Activated CD8-positive, alpha-beta memory T cell treated with anti-CD3 and anti-CD28 coated beads, Interleukin-2, amount 50 U/mL, for 24 hours (primary cell): ENCODE measurements around the gene USE1.

Experiments
- DNase-seq: peaks from one replicate; pipeline ENCODE4 v3.0.0-alpha.2; 2020; ENCODE audit errors: extremely low read depth

Gene USE1

DNA sequence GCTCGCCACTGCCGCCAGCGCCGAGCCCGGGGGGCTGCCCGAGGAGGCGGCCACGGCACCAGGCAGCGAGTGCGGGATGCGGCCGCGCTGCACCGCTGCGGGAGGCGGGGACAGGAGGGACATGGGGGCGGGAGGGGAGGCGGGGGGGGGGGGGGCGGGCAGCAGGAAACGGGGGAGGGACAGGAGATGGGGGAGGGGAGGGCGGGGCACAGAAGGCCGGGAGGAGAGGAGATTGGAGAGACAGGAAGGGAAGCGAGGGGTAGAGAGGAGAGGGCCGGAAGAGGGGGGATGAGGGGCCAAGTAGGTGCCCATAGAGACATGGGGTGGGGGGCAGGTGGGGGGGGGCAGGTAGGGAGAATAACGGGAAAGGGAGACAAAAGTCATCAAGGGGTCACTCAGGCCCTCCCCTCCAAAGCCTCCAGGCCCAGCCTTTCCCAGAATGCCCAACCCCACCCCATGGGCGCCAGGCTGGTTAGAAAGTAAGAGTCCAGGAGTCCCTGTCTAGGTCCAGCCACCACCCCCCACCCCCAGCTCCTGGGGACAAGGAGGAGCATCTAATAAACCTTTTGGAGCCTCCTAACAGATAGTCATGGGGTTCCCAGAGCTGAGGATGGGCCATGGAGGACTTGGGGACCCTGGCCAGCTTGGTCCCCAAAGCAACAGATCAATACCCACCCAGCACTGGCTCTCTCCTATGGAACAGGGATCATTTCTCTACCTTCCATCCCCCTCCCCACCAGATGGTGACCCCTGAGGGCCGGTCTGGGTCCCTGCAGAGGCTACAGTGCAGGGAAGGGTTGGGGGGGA lies 21.0 kb downstream of the USE1 start:
- no peak for DNase-seq

DNA sequence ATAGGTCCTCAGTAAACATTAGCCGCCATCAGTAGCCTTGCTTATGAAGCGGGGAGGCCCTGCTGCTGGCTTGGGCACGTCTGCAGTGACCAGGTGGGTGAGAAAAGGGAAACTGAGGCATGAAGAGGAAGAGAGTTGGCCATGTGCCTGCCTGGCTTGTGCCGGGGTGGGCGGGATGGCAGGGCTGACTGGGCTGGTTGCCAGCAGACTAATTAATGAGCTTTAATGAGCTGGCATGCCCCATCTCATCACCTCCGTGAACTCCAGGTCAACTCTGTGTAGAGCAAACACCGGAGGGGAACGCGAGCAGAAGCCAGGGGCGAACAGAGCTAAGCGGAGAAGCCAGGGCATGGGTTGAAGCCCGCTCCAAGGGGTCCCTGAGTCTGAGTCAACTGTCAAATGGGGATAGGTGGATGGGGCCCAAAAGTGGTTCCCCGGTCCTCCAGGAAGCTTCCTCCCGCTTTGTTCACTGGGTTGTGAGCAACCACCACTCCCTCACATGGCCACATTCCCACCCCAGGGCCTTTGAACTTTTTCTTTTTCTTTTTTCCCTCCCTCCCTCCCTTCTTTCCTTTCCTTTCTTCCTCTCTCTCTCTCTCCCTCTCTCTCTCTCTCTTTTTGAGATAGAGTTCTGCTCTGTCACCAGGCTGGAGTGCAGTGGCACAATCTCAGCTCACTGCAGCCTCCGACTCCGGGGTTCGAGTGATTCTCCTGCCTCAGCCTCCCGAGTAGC lies 21.8 kb downstream of the USE1 start:
- DNase-seq: no peak

DNA sequence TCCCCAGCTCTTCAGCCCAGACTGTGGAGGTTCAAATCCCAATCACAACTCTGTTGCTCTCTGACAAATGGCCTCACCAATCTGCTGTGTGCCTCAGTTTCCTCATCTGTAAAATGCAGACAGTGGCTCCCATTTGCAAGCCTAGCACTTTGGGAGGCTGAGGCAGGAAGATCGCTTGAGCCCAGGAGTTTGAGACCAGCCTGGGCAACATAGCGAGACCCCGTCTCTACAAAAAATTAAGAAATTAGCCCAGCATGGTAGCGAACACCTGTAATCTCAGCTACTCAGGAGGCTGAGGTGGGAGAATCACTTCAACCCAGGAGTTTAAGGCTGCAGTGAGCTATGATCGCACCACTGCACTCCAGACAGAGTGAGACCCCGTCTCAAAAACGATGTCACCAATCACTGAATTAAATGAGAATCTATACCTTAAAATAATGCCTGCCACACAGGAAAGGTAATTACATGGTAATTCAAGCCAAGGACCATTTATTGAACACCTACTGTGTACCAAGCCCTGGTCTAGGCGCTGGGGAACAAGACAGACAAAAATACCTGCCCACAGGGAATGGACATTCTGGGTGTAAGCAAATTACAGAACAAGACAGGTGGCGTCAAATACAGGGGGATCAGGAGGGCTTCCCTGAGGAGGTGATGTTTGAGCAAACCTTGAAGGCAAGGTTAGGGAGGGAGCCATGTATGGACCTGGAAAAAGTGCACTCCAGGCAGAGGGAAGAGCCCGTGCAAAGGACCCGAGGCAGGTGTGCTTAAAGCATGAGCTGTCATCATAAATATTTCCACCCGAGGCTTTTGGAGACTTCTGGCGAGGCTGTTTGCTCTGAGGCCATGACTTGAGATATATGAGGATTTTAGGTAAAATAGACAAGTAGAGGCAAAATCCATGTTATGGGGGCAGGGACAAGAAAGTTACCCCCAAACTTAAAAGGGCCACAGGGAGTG lies 22.9 kb downstream of the USE1 start:
- DNase-seq: no peak

DNA sequence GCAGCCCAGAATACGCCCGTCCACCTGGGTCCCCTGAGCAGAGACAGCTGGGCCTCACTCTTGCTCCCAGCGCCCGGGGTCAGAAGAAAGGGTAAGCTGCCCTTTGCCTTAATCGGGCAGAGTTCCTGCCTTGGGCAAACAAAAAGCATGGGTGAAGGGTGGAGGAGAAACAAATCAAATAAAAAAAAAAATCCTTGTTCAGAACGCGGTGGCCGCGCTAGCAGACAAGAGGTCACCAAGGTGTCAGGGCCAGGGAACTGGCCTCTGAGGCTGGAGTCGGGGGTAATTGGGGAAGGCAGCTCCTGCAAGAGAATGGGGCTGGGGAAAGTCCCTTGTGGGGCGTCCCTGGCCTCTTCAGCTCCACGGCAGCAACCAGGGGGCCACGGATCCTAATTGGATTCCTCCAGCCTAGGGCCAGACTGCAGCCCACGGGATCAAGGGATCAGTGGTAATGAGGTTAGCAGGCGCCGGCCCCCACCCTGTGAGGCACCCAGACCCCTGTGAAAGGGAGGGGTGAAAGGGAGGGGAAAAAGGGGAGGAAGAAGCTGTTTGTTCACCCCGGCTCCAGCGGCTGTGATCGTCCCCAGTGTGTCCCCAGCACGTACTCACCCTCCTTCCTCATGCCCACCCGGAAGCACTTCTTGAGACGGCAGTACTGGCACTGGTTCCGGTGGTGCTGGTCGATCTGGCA lies 25.1 kb downstream of the USE1 start:
- no peak for DNase-seq

DNA sequence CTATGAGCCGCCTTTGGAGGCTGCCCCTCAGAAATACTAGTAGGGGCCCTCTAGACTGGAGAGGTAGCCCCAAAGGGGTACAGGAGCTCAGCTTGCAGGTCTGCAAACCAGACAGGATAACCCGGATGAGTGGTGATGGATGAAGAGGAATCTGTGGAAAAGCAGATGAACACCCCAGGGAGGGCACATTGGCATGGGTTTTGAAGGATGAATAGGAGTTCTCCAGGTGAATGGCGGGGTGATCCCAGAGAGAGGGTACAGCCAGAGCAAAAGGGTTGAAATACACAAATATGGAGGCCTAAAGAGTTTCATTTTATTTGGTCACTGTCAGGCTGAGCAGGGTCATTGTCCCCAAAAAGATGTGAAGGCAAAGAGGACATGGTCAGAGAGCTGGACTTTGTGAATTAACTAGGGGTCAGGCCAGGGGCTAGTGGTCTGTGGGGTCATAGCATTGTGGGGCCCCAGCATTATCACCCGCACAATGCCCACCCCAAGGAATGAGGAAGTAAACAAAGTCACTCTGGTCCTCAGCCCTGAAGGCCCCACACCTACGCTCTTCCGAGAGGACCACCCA lies 25.8 kb downstream of the USE1 start:
- no peak for DNase-seq

DNA sequence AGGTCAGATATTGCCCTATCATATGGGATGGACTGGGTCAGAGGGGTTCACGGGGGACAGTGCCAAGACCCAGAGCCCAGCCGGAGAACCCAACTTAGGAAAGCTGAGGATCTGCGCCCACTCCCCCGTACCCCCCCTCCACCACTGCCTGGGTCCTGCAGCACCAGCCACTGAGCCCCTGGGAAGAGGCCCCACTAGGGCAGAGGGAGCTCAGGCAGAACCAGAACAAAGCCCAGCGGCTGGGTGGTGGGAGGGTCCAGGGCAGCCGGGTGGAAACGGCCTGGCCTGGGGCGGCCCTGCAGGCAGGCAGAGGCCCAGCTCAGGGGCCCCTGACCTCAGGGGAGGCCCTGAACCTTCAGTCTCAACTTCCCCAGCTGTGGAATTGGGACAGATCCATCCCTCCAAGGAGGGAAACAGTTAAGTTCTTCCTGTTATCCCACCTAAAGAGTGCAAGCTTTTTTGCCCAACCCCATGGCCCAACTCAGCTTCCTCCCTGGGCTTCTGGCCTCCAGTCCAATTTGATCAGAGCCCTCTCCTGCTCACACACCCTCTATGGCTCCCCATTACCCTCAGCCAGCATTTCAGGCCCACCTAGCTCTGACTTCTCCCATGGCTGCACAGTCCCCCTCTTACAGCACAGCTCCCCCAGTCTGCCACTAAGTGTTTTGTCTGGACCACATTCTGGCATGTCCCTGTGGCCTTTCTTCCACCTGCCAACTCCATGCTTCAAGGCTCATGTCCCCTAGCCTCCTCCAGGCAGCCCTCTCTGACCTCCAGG lies 27.5 kb downstream of the USE1 start:
- no peak for DNase-seq

DNA sequence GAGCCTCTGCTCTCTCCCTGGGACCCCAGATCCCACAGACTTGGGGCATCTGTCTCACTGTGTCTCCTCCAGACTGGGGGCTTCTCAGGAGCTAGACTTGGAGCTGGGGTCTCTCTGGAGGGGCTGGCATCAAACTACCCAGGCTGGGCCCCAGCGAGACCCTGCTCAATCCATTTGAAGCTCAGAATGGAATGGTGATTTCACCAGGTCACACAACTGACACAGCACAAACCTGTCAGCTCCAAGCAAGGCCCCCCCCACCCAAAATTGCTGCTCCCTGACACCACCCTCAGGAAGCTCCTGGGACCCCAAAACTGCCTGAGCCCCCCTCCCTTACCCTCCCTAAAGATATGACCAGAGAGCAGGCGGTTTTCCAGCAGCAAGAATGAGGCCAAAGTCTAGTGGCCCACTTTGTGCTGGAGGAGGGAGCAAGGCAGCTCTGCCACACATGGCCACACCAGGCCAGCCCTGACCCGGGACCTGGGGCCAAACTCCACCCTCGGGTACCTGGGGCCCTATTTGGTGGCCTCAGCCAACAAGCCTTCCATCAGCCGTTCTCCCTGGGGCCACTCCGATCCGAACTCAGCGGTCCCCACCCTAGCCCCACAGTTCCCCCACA lies 28.2 kb downstream of the USE1 start:
- no peak for DNase-seq

DNA sequence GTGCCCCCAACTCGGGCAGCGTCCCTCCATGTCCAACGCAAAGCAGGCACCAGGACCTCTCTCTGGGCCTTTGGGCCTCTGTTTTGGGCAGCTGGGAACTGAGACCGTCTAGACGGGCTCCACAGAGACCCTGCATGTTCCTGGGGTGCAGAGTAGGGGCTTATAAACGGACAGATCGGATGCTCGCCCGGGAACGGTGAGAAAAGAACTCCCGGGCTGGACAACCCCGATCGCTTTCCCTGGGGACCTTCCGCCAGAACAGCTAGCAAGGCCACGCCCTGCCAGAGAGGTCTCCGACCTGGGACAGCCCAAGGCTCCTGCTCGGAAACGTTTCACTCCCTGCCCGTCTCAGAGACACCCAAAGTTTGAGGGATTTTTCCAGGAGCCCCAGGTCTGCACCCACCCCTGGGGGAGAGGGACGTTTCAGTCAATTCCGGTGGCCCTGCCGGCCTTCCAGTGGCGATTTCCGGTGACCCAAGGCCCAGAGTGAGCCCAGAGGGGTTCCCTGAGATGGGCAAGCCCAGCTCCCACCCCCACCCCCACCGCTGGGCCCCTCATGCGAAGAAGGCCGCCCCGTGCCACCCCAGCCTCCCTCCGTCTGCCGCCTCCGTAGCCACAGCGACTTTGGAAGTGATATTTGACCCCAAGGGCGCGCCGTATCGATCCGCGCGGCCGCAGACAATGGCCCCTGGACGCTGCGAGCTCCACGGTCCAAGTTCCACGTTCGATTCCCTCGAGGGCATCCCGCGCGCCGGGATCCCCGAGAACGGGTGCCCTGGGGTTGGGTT lies 28.9 kb downstream of the USE1 start:
- DNase-seq: no peak

DNA sequence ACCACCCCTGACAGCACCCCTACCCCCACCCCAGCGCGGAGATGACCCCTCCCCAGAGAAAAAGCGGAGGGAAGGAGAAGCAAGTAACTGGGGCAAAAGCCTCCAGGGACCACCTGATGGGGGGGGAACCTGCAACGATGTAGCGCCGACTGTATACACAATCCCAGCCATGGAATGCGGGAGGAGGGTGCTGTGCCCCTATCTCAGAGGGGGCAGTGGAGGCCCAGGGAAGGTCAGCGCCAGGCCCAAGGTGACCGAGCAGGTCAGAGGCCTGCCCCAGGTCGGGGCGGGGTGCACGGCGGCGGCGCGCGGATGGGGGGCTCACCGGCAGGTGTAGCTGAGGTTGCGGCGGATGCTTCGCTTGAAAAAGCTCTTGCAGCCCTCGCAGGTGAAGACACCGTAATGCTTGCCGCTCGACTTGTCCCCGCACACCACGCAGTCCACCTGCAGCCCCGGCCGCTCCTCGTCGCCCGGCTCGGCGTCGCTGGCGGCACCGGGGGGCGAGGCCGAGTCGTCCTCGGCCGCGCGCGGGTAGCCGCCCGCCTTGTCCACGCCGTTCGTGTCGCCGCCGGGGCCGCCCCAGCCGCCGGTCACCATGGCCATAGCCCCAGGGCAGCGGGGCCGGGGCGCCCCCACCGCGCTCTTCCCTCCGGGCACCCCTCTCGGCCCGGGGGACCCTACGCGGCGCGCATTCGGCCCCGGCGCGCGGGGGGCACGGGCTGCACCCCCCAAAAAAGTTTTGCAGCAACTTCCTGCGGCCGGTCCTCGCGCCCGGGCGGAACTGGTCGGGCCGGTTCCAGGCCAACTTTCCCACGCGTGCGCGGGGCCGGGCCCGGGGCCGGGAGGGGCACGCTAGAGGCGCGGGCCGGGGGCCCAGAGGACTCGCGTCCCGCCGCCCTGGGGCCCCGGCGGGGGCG lies 29.7 kb downstream of the USE1 start:
- no peak for DNase-seq

DNA sequence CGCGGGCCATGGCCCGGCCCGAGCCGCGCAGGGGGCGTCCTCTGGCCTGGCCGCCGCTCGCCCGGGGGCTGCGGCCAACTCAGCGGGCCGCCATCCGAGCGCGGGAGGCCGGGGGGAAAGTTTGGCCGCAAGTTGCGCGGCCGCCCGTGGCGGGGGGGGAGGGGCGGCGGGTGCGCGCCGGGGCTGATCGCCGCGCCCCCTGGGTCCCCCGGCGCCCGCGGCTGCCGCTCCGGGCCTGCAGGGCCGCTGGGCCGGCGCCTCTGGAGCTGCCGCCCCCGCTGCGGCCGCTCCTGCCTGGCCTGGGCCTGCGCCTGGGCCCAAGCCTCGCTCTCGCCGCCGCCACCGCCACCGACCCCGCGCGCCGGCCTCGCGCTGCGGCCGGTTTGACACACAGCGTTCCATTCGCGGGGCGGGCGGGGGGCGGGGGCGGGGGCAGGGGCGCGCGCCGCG lies 30.4 kb downstream of the USE1 start, which contains the start of gene NR2F6:
TSS of gene NR2F6 (minus strand) at position 385 of the 450 bp plus-strand sequence. CDS start 699 bp downstream, outside the sequence.
- no peak for DNase-seq

DNA sequence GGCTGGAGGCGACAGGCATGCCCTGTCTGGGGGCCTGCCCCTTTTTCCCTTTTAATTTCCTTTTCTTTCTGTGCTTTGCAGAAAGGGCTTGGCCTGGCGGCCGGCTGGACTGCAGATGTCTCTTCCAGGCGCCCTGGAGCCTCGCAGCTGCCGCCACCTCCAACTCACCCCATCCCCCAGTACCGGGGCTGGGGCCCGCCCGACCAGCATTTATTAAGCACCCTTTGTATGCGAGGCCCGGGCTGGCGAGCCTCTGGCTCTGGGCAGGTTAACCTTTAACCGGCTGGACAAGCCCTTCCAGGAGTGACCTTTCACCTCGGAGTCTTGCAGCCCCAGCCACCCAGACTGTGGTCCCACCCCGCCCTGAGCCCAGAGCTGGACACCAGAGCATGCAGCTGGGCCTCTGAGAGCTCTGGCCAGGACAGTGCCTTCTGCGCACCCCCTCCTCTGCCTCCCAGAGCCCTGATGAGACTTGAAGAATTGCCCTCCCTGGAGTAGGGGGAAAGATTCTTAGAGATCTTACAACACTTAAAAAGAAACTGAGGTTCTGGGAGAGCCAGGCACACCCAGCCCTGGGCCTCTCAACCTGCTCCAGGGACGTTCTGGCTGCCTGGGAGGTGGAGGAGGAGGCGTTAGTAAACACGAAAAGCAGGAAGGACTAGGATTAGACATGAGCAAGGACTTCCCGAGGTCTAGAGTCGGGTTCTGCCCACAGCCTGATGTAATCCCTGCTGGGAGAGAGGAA lies 31.7 kb downstream of the USE1 start:
- DNase-seq: no peak

DNA sequence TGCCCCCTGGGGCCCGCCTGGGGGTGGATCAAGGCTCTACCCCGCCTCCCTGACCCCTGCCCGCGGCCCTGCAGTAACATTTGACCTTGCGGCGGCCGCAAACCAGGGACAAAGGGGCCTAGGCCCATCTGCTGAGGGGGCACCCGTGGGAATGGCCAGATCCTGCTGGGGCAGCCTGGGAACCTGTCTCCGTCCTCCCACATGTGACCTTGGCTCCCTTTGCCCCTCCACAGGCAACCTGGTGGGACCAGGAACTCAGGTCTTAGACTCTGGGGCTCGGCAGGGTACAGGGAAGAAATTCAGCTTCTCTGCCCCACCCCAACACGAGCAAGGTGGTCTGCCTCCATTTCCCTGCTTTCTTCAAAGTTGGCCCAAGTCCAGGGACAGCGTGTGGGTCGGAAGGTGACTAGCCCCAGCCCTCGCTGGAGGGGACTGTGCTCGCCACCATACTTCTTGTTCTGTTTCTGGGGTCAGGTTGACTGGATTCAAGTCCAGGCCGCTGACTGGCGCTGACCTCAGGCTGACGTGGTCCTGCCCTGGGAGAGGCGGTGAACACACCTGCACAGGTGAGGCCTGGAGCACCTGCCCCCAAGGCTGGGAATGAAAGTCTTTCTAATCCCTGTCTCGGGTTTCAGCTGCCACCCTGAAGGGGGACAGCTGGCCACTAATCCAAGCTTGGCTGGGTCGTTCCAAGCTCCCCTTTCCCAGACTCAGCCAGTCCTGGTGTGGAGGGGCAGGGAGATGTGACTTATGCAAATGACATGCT lies 33.0 kb downstream of the USE1 start:
- DNase-seq: no peak

DNA sequence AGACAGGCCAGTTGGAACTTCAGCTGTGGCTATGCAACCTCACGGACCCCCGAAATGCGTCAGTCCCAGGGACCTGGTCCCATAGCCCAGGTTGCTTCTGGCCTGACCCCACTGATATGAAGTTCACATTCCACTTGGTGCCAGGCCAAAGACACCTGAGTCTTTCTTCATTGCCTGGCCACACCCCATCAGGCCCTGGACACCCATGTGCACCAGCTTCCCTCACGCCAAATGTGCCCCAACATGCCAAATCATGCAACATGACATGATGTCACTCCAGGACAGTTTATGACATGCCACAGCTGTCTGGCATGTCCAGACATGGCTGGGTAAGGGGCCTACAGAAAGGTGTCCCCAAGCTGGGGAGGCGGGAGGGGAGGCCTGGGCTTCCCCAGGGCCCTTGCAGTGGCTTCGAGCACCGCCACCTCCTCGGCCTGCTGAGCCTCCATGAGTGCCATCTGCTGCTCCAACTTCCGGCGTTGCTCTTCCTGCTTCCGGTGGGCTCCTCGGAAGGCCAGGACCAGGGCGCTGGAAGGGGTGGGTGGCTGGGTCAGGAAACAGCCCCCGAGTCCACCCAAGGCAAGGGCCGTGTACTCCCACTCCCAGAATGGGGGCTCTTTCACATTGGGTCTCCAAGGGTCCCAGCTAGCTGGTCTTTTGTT lies 34.9 kb downstream of the USE1 start:
- no peak for DNase-seq

DNA sequence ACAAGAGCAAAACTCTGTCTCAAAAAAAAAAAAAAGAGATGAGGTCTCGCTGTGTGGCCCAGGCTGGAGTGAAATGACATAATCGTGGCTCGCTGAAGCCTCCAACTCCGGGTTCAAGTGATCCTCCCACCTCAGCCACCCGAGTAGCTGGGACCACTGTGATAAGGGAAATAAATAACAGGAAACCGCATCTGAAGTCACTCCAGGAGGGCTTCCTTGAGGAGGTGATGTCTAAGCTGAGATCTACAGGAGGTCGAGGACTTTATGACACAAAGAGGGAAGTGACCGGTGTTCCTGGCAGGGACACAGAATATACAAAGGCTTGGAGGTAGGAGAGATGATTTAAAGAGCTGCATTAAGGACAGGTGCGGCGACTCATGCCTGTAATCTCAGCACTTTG lies 39.5 kb downstream of the USE1 start:
- no peak for DNase-seq

DNA sequence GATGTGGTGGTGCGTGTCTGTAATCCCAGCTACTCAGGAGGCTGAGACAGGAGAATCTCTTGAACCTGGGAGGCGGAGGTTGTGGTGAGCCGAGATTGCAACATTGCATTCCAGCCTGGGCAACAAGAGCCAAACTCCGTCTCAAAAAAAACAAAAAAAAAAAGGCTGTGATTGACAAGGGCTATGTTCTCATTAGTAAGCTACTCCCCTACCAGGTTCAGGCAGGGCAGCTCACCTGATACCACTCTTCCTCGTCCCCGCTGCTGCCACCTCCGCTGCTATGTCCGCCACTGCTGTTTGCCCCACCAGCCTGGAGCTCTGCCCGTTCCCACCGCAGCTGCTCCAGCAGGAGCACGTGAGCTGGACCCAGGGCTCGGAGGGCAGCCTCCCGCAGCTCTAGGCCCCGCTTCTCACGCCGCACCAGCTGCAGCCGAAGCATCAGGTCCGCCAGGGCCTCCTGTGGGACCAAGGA lies 40.0 kb downstream of the USE1 start:
- DNase-seq: no peak

DNA sequence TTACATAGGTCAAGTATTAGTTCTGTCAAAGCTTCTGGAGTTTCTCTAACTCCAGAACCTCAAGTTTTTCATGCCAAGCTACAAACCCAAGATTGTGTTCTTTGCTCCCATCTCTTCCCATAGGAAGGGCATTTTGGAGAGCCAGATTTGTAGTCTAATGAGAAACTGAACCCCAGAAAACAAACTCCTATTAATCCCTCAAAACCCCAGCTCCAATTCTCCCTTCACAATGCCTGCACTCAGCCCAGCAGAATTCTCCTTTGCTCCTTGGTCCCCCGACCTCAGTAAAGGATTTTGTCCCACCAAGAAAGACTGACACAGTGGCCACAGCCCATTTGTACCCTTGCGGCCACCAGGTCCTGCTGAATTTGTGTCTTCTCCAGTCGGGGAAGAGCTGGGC lies 41.0 kb downstream of the USE1 start:
- no peak for DNase-seq
